ENCODE measurements around the gene RGMB. TPM values are rescaled to one million over a fixed set of nuclear protein-coding genes. Genes with fewer than 3 reads are reported as not detected.

The RGMB gene
- total and polyA plus RNA-seq, 2 donors (not counting 1 experiment from before 2014, with no cell fraction given), result 14.7 to 18.3 TPM

GRCh38 chr5:98793223-98793622 lies 19.8 kb downstream of the RGMB start:
- POLR2A ChIA-PET, result no interaction called here

GRCh38 chr5:98794001-98794400 lies 20.5 kb downstream of the RGMB start:
- Histone ChIP-seq H3K4me1 (ENCODE audit: control insufficient read depth in 2 of 2, insufficient read depth in 2 of 2, low read length in 2 of 2) (no peaks in the 10 kb centered on the region), H3K79me2 (ENCODE audit: control insufficient read depth, insufficient read depth, low read length) (peaks cover under 1% of the 10 kb centered on the region), H3K4me2 (replicated peaks; ENCODE audit: low read depth, low read length, poor library complexity, severe bottlenecking) (no peak overlapping the region), H3K27ac (ENCODE audit: low read length in 2 of 2) (no peak overlapping the region), H4K20me1 (ENCODE audit: control insufficient read depth, insufficient read depth, low read length, poor library complexity, severe bottlenecking) (peaks cover 12% of the 10 kb centered on the region), H2AFZ (ENCODE audit: insufficient read depth, low read depth, low read length, poor library complexity, severe bottlenecking) (no peak overlapping the region), H3K27me3 (replicated peaks in 1 of 4; ENCODE audit: control extremely low read depth in 1 of 4, control insufficient read depth in 3 of 4, insufficient read depth in 4 of 4, low read length in 3 of 4) (no peaks in the 10 kb centered on the region), H3K36me3 (replicated peaks in 1 of 2; ENCODE audit: control extremely low read depth in 1 of 2, control insufficient read depth in 1 of 2, extremely low read depth in 1 of 2, insufficient read depth in 2 of 2, low read length in 1 of 2) (peaks cover 0 to 6% of the 10 kb centered on the region in 2 experiments), H3K9ac (ENCODE audit: low read length) (no peak overlapping the region), H3K4me3 (ENCODE audit: control extremely low read depth in 1 of 5, extremely low read depth in 1 of 5, insufficient read depth in 1 of 5, low read depth in 2 of 5, low read length in 4 of 5) (no peak overlapping the region), H3K9me3 (ENCODE audit: control extremely low read depth in 1 of 3, control insufficient read depth in 2 of 3, insufficient read depth in 1 of 3, low read length in 2 of 3) (no peaks in the 10 kb centered on the region)
- ATAC-seq (ENCODE audit: low read depth) (no peak), DNase-seq (no peak)
- Mint-ChIP-seq H3K27me3 (no peaks in the 10 kb centered on the region), H3K9me3 (ENCODE audit: insufficient read depth) (no peaks in the 10 kb centered on the region), H3K27ac (no peak overlapping the region), H3K4me3 (no peak overlapping the region), H3K4me1 (peaks cover 8% of the 10 kb centered on the region)
- TF ChIP-seq CTCF (IDR thresholded peaks at IDR 0.05), result no peak
- TF ChIP-seq EZH2 (IDR thresholded peaks at IDR 0.05; ENCODE audit: borderline replicate concordance, insufficient read depth, low read depth, low read length, poor library complexity, severe bottlenecking), result no peak
- intact Hi-C loops (cut with micrococcal nuclease), result no loop called here
- CTCF ChIA-PET, result interaction anchor here (0.7 to 5.1 kb wide), 3 partner anchors 17 to 1564 kb away, joined by 3 to 82 read pairs (median 48); partner anchors contain the start of gene RGMB
- WGBS (ENCODE audit: insufficient coverage), result 91% methylated on average over 4 of the region's 7 CpGs
- POLR2A ChIA-PET, result no interaction called here

More at GRCh38 chr5:98793223-98793622, 19.8 kb downstream of the RGMB start:
- TF ChIP-seq EZH2 (IDR thresholded peaks at IDR 0.05; ENCODE audit: borderline replicate concordance, insufficient read depth, low read depth, low read length, poor library complexity, severe bottlenecking) (no peak), CTCF (IDR thresholded peaks at IDR 0.05) (no peak)
- no peak for DNase-seq
- H3K27ac Mint-ChIP-seq, result no peak overlapping the region
- Histone ChIP-seq H4K20me1 (ENCODE audit: control insufficient read depth, insufficient read depth, low read length, poor library complexity, severe bottlenecking) (peaks cover 18% of the 10 kb centered on the region), H2AFZ (ENCODE audit: insufficient read depth, low read depth, low read length, poor library complexity, severe bottlenecking) (no peak overlapping the region), H3K36me3 (replicated peaks in 1 of 2; ENCODE audit: control extremely low read depth in 1 of 2, control insufficient read depth in 1 of 2, extremely low read depth in 1 of 2, insufficient read depth in 2 of 2, low read length in 1 of 2) (peaks cover 0 to 6% of the 10 kb centered on the region in 2 experiments), H3K27me3 (replicated peaks in 1 of 4; ENCODE audit: control extremely low read depth in 1 of 4, control insufficient read depth in 3 of 4, insufficient read depth in 4 of 4, low read length in 3 of 4) (no peaks in the 10 kb centered on the region), H3K79me2 (ENCODE audit: control insufficient read depth, insufficient read depth, low read length) (peaks cover 8% of the 10 kb centered on the region), H3K27ac (ENCODE audit: low read length in 2 of 2) (no peak overlapping the region), H3K9ac (ENCODE audit: low read length) (no peak overlapping the region), H3K9me3 (ENCODE audit: control extremely low read depth in 1 of 3, control insufficient read depth in 2 of 3, insufficient read depth in 1 of 3, low read length in 2 of 3) (no peaks in the 10 kb centered on the region), H3K4me1 (ENCODE audit: control insufficient read depth in 2 of 2, insufficient read depth in 2 of 2, low read length in 2 of 2) (no peaks in the 10 kb centered on the region), H3K4me2 (replicated peaks; ENCODE audit: low read depth, low read length, poor library complexity, severe bottlenecking) (no peak overlapping the region), H3K4me3 (ENCODE audit: control extremely low read depth in 1 of 5, extremely low read depth in 1 of 5, insufficient read depth in 1 of 5, low read depth in 2 of 5, low read length in 4 of 5) (no peak overlapping the region)
- no peaks in the 10 kb centered on the region for H3K27me3 Mint-ChIP-seq
- H3K9me3 Mint-ChIP-seq (ENCODE audit: insufficient read depth), result no peaks in the 10 kb centered on the region
- intact Hi-C loops (cut with micrococcal nuclease), result no loop called here
- ATAC-seq (ENCODE audit: low read depth), result no peak
- CTCF ChIA-PET, result interaction anchor here (2.1 kb wide), 1 partner anchor 21 kb away, joined by 5 read pairs; no protein-coding TSS in a partner anchor
- H3K4me3 Mint-ChIP-seq, result no peak overlapping the region
- 97% methylated on average over 14 of the region's 14 CpGs for WGBS (ENCODE audit: insufficient coverage)
- peaks cover 8% of the 10 kb centered on the region for H3K4me1 Mint-ChIP-seq

Measured in B cell (primary cell).